ENCODE measurements around the gene RANBP17.
A peak's percentile ranks its signal among the peaks of the same experiment; 100 is the strongest.

The RANBP17 gene

DNA sequence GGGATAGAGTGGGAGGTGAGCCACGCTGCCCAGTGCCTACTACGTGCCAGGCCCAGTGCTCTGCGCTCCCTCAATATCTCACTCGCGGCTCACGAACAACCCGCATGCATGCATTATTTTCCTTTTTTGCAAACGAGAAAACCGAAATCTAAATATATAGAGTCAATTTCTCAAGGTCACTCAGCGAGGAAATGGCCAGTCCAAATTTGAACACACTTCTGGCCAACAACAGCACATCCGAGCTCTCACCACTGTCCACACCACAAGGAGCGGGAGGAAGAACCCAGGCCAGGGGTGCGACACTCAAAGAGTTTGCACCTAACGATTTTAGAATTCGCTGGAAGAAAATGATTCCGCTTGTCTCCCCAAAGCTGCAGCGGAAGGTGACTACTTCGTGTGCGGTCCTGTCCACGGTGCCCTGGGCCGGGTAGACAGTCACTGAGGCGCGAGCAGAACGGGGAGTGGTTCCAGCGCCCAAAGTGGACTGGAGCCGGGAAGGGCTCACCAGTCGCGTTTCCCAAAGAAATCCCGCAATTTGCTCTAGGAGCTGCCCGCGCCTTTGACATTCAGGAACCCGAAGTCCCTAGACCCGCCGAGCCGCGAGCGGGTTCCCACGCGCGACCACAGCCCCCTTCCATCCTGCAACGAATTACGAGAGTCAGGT lies 446.1 kb downstream of the RANBP17 start:
- Histone ChIP-seq H3K36me3 (ENCODE audit: control insufficient read depth, insufficient read depth, low read length) (no peaks in the 10 kb centered on the region), H3K27me3 (ENCODE audit: control insufficient read depth, insufficient read depth, low read length) (peaks cover 95% of the 10 kb centered on the region), H3K4me3 (ENCODE audit: low read depth, low read length) (peak overlapping the region; percentile 39), H3K4me1 (ENCODE audit: control insufficient read depth, insufficient read depth, low read length) (peaks cover 5% of the 10 kb centered on the region), H3K9ac (ENCODE audit: low read depth, low read length) (no peak overlapping the region), H3K9me3 (ENCODE audit: control insufficient read depth, insufficient read depth, low read length) (no peaks in the 10 kb centered on the region)

DNA sequence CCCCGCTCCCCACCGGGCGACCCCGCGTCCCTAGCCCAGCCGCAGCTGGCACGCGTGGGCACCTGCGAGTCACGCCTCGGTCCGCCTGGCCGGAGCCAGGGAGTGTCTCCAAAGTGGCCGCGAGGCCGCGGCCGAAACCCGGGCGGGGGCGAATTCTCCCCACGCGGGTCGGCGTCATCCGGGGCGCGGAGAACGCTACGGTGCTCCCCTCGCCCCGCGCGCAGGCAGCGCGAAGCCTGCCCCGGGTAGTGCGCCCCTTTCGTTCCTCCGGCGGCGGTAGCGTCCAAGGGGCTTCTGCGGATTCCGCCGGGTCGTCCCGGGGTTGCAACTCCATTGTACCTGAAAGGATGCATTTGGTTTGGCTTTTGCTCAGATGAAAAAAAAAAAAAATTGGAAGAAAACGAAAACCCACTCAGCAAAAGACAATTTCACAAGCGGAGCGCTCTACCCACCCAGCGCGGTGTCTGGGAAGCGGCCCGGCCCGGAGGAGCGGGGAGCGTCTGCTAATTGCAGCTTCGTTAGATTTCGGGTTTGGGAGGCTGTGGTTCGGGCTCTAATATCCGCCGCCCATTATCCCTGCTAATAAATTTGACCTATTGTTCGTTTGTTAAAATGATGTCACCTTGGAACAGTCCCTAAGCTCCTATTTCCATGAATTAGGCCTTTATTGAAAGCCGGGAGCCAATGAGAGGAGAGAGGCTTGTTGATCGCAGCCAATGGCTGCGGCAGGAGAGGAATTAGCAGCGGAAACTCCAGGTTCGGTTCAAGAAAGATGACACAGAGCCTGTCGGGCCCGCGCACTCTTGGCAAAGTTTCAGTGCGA lies 446.8 kb downstream of the RANBP17 start, which contains the start of gene TLX3:
Gene TLX3 (plus strand): TSS at position 796 of the 823 bp plus-strand sequence. CDS start 118 bp downstream, outside the sequence.
- Histone ChIP-seq H3K9me3 (ENCODE audit: control insufficient read depth, insufficient read depth, low read length) (no peaks in the 10 kb centered on the region), H3K36me3 (ENCODE audit: control insufficient read depth, insufficient read depth, low read length) (no peaks in the 10 kb centered on the region), H3K9ac (ENCODE audit: low read depth, low read length) (no peak within 1 kb of the TSS), H3K4me1 (ENCODE audit: control insufficient read depth, insufficient read depth, low read length) (peaks cover 5% of the 10 kb centered on the region), H3K4me3 (ENCODE audit: low read depth, low read length) (peak within 1 kb of the TSS; percentile 39), H3K27me3 (ENCODE audit: control insufficient read depth, insufficient read depth, low read length) (peaks cover 95% of the 10 kb centered on the region)

DNA sequence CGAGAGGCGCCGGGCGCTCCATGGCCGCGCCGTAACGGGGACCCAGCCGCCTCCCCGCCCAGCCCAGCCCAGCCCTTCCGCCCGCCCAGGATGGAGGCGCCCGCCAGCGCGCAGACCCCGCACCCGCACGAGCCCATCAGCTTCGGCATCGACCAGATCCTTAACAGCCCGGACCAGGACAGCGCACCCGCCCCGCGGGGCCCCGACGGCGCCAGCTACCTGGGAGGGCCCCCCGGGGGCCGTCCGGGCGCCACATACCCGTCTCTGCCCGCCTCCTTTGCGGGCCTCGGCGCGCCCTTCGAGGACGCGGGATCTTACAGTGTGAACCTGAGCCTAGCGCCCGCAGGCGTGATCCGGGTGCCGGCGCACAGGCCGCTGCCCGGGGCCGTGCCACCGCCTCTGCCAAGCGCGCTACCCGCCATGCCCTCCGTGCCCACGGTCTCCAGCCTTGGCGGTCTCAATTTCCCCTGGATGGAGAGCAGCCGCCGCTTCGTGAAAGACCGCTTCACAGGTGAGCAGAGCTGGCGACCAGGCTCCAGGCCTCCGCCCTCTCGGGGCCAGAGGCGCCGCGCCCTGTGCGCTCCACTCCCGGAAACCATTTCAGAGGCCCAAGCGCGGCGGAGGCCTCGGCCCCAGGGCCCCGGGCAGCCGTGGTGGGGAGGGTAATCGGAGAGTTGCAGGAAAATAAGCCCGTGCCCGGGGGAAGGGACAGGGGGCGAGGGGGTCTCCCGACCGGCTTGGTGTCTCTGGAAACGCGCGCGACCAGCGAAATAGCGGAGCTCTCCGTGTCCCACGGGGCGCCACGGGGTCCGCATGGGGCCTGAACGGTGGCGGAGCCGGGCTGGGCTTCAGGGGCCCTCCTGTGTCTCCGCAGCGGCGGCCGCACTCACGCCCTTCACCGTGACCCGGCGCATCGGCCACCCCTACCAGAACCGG lies 447.7 kb downstream of the RANBP17 start:
- no peaks in the 10 kb centered on the region for H3K36me3 ChIP-seq (ENCODE audit: control insufficient read depth, insufficient read depth, low read length)
- peaks cover 95% of the 10 kb centered on the region for H3K27me3 ChIP-seq (ENCODE audit: control insufficient read depth, insufficient read depth, low read length)
- no peak overlapping the region for H3K9ac ChIP-seq (ENCODE audit: low read depth, low read length)
- H3K9me3 ChIP-seq (ENCODE audit: control insufficient read depth, insufficient read depth, low read length) = no peaks in the 10 kb centered on the region
- H3K4me3 ChIP-seq (ENCODE audit: low read depth, low read length) = peak overlapping the region; percentile 35
- peaks cover 5% of the 10 kb centered on the region for H3K4me1 ChIP-seq (ENCODE audit: control insufficient read depth, insufficient read depth, low read length)

DNA sequence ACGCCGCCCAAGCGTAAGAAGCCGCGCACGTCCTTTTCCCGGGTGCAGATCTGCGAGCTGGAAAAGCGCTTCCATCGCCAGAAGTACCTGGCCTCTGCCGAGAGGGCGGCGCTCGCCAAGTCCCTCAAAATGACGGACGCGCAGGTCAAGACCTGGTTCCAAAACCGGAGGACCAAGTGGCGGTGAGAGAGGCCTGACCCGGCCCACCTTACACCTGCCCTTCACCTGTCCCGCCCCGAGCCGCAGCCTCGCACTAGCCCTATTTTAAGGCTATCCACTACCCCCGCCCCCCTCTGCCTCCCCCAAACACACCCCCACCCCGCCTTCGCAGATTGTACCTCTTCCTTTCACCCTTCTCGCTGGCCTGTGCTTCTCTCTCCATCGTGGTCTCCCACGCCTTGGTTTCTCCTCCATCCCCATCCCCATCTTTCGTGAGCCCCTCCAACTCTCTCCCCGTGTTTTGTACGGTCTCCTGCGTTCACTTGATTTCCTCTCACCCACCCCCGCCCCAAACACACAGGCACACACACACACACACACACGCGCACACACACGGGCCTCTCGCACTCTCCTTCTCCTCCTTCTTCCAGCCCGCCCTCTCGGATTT lies 448.5 kb downstream of the RANBP17 start:
- H3K4me3 ChIP-seq (ENCODE audit: low read depth, low read length) = peak overlapping the region; percentile 35
- H3K9ac ChIP-seq (ENCODE audit: low read depth, low read length) = no peak overlapping the region
- peaks cover 95% of the 10 kb centered on the region for H3K27me3 ChIP-seq (ENCODE audit: control insufficient read depth, insufficient read depth, low read length)
- H3K36me3 ChIP-seq (ENCODE audit: control insufficient read depth, insufficient read depth, low read length) = no peaks in the 10 kb centered on the region
- H3K9me3 ChIP-seq (ENCODE audit: control insufficient read depth, insufficient read depth, low read length) = no peaks in the 10 kb centered on the region
- peaks cover 5% of the 10 kb centered on the region for H3K4me1 ChIP-seq (ENCODE audit: control insufficient read depth, insufficient read depth, low read length)

DNA sequence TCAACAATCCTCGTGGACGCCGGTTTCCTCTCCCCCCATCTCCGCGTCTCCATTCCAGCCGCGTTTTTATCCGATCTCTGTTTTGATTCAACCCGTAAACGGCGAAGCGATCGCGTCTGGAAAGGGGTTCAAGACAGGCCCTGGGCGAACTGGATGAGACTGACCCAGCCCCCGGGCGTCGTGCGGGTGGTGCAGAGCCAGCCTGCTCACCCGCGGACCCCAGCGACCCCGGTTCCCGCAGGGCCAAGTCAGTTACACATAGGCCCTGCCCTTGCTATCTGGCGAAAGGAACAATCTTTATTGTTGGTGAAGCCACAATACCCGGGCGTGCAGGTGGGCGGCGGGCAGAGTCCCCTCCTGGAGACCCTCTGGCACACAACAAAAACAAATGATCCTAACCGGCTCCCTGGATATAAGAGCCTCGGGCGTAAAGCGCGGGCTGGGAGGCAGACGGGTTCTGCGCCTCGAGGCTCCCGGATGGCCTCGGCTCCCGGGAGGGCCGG lies 449.1 kb downstream of the RANBP17 start:
- Histone ChIP-seq H3K9me3 (ENCODE audit: control insufficient read depth, insufficient read depth, low read length) (no peaks in the 10 kb centered on the region), H3K36me3 (ENCODE audit: control insufficient read depth, insufficient read depth, low read length) (no peaks in the 10 kb centered on the region), H3K4me3 (ENCODE audit: low read depth, low read length) (no peak overlapping the region), H3K4me1 (ENCODE audit: control insufficient read depth, insufficient read depth, low read length) (peaks cover 5% of the 10 kb centered on the region), H3K27me3 (ENCODE audit: control insufficient read depth, insufficient read depth, low read length) (peaks cover 95% of the 10 kb centered on the region), H3K9ac (ENCODE audit: low read depth, low read length) (no peak overlapping the region)

DNA sequence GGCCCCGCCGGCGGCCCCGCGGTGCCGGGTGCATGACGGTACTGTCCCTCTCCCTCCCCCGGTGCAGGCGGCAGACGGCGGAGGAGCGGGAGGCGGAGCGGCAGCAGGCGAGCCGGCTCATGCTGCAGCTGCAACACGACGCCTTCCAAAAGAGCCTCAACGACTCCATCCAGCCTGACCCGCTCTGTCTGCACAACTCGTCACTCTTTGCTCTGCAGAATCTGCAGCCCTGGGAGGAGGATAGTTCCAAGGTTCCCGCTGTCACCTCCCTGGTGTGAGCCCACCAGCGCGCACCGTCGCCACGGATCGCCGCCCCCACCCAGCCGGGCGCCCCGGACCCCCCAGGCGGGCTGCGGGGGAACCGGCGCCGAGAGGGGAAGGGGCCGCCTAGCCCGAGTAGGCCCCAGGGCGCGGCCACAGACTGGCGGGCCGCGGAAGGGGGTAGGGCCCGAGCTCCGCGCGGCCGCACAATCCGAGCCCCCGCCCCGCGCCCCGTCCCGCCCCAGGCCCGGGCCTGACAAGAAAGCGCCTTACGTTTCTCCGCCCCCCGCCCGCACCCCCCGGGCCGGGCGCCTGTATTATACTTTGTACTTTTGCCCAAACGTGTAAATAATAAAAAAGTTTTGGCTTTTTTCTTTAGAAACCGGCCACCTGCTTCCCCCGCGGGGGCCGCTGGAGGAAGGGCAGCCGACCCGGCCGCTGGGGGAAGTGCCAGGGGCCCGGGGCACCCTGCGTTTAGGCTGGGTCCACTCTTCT lies 449.7 kb downstream of the RANBP17 start:
- Histone ChIP-seq H3K4me3 (ENCODE audit: low read depth, low read length) (peak overlapping the region; percentile 35), H3K9me3 (ENCODE audit: control insufficient read depth, insufficient read depth, low read length) (no peaks in the 10 kb centered on the region), H3K27me3 (ENCODE audit: control insufficient read depth, insufficient read depth, low read length) (peaks cover 95% of the 10 kb centered on the region), H3K36me3 (ENCODE audit: control insufficient read depth, insufficient read depth, low read length) (no peaks in the 10 kb centered on the region), H3K9ac (ENCODE audit: low read depth, low read length) (no peak overlapping the region), H3K4me1 (ENCODE audit: control insufficient read depth, insufficient read depth, low read length) (peaks cover 5% of the 10 kb centered on the region)

DNA sequence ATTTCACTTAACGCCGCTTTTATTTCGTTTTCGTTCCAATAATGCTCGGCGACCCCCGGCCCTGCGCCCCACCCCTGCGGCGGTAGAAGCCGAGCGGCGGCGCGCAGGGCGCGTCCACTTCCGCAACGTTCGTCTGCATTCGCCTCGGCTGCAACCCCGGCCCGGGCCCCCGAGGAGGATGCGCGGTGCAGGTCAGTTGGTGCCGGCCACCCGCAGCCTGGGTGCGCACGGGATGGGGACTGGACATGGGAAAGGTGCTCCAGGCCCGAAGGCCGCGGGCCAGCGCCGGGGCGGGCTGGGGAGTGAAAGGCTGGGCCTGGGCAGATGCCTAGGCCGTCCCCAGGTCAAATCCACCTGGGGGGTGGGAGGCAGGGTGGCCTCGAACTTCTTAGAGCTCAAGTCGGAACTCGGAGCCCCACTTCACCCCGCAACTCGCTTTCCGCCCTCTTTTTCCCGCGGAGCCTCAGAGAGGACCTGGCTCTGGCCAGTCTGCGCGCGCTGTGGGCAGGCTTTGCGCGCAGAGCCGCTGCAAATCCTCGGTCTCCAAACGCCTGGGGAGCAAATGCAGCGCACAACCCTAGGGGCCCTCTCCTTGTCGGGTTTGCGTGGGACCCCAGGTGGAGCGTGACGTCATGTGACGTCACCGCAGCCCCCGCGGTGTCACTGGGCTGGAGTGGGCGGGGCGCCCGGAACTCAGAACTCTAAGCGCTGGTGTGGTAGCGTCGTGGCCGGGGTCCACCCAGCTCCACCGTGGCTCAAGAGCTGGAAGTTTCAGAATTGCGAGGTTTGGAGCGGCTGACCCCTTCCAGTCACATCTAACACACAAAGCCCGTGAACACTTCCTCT lies 450.5 kb downstream of the RANBP17 start:
- no peaks in the 10 kb centered on the region for H3K36me3 ChIP-seq (ENCODE audit: control insufficient read depth, insufficient read depth, low read length)
- peaks cover 2% of the 10 kb centered on the region for H3K4me1 ChIP-seq (ENCODE audit: control insufficient read depth, insufficient read depth, low read length)
- no peaks in the 10 kb centered on the region for H3K9me3 ChIP-seq (ENCODE audit: control insufficient read depth, insufficient read depth, low read length)
- peaks cover 95% of the 10 kb centered on the region for H3K27me3 ChIP-seq (ENCODE audit: control insufficient read depth, insufficient read depth, low read length)
- no peak overlapping the region for H3K9ac ChIP-seq (ENCODE audit: low read depth, low read length)
- H3K4me3 ChIP-seq (ENCODE audit: low read depth, low read length) = peak overlapping the region; percentile 35

DNA sequence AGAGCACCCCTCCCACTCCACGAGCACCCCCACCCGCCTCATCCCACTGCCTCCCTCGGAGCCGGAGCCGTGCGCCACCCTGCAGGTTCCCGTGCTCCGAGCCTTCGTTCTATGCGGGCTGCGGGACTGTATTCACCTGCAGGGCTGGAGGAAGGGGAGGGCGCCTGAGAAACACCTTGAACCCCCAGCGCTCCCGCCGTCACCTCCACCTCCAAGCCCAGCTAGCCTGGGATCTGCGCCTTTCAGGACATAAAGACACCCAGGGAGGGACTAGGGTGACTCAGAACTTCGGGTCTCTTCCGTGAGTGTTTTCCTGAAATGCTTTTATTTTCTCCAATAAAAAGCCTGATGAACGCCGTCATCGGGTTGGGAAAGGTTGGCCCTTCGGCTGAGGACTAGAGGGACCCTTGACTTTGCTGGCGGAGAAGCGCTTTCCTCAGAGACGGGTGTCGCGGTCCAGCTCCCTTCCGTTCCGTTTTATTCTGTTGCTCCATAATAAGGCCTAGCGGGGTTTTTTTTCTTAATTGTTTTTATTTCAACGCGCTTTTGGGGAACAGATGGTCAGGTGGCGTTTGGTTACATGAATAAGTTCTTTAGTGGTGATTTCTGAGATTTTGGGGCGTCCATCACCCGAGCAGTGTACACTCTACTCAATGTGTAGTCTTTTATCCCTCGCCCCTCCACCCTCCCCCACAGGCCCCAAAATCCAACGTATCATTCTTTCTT lies 451.8 kb downstream of the RANBP17 start:
- Histone ChIP-seq H3K36me3 (ENCODE audit: control insufficient read depth, insufficient read depth, low read length) (no peaks in the 10 kb centered on the region), H3K9me3 (ENCODE audit: control insufficient read depth, insufficient read depth, low read length) (no peaks in the 10 kb centered on the region), H3K9ac (ENCODE audit: low read depth, low read length) (no peak overlapping the region), H3K4me1 (ENCODE audit: control insufficient read depth, insufficient read depth, low read length) (peaks cover 2% of the 10 kb centered on the region), H3K4me3 (ENCODE audit: low read depth, low read length) (peak overlapping the region; percentile 18), H3K27me3 (ENCODE audit: control insufficient read depth, insufficient read depth, low read length) (peaks cover 95% of the 10 kb centered on the region)

DNA sequence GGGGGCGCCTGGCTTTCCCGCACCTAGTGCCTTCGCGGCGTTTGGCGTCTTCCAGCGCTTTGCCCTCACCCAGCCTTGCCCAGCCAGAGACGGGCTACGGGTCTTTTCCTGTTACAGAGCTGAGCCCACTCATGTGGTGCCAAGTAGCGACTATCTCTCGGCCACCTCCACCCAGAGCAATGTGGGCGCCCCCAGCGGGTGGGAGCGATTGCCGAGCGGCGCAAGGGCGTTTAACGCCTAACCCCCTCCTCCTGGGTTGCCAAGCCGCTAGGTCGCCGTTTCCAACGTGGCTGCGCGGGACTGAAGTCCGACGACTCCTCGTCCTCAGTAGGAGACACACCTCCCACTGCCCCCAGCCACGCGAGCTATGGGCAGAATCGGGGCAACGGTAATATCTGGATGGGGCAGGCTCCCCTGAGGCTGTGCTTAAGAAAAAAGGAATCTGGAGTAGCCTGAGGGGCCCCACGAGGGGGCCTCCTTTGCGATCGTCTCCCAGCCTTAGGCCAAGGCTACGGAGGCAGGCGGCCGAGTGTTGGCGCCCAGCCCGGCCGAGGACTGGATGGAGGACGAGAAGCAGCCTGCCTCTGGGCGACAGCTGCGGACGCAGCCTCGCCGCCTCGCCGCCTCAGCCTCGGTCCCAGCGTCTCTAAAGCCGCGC lies 453.0 kb downstream of the RANBP17 start:
- peaks cover 6% of the 10 kb centered on the region for H3K4me1 ChIP-seq (ENCODE audit: control insufficient read depth, insufficient read depth, low read length)
- H3K9me3 ChIP-seq (ENCODE audit: control insufficient read depth, insufficient read depth, low read length) = no peaks in the 10 kb centered on the region
- H3K27me3 ChIP-seq (ENCODE audit: control insufficient read depth, insufficient read depth, low read length) = peaks cover 98% of the 10 kb centered on the region
- H3K4me3 ChIP-seq (ENCODE audit: low read depth, low read length) = peak overlapping the region; percentile 23
- H3K36me3 ChIP-seq (ENCODE audit: control insufficient read depth, insufficient read depth, low read length) = no peaks in the 10 kb centered on the region
- no peak overlapping the region for H3K9ac ChIP-seq (ENCODE audit: low read depth, low read length)
